ENCODE measurements around the gene PARN.

DNA sequence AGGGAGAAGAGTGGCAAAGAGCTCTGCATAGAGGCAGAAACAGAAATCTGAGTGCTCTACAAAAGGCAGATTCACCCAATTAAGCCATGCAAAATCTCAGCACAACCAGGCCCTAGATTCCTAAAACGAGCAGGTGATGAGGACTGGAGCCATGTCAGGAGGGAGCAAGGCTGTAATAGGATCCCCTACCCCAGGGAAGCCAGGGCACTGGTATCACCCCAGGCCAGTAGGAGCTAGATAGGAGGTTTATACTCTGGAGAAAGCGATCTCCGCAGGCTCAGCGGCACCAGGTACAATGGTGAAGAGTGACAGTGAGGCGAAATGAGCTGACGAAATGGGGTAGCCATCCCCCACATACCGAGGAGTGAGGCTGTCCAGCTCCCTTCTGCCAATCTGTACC, 171.5 kb downstream of the PARN start:
- TF ChIP-seq, protein P1, sequence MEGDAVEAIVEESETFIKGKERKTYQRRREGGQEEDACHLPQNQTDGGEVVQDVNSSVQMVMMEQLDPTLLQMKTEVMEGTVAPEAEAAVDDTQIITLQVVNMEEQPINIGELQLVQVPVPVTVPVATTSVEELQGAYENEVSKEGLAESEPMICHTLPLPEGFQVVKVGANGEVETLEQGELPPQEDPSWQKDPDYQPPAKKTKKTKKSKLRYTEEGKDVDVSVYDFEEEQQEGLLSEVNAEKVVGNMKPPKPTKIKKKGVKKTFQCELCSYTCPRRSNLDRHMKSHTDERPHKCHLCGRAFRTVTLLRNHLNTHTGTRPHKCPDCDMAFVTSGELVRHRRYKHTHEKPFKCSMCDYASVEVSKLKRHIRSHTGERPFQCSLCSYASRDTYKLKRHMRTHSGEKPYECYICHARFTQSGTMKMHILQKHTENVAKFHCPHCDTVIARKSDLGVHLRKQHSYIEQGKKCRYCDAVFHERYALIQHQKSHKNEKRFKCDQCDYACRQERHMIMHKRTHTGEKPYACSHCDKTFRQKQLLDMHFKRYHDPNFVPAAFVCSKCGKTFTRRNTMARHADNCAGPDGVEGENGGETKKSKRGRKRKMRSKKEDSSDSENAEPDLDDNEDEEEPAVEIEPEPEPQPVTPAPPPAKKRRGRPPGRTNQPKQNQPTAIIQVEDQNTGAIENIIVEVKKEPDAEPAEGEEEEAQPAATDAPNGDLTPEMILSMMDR (IDR thresholded peaks at IDR 0.05): no peak
- no peak for TF ChIP-seq POLR2A (IDR thresholded peaks at IDR 0.05)

Measured in right lobe of liver (tissue), 4 donors.